Measurements from ENCODE around the gene MTHFD1.

- TF ChIP-seq TAF1 (IDR thresholded peaks at IDR 0.05; ENCODE audit: borderline replicate concordance, insufficient read depth, low read length) (no peak), POLR2AphosphoS5 (IDR thresholded peaks at IDR 0.05; ENCODE audit: low read depth, low read length) (no peak), REST (IDR thresholded peaks at IDR 0.05; ENCODE audit: insufficient read depth in 1 of 2, low read depth in 2 of 2, low read length in 2 of 2) (no peak), SIN3A (IDR thresholded peaks at IDR 0.05; ENCODE audit: borderline replicate concordance, insufficient read depth, low read length) (no peak), FOXP2 (optimal IDR thresholded peaks at IDR 0.05; ENCODE audit: borderline replicate concordance, extremely low read depth, extremely low read length, insufficient read depth) (no peak)
Observed at GRCh38 chr14:64465831-64466554, 77.8 kb downstream of the MTHFD1 start.
